SK-N-SH (cell line): ENCODE data around the gene KCNN3. TPM values are rescaled to one million over a fixed set of nuclear protein-coding genes. Genes with fewer than 3 reads are reported as not detected.
A peak's percentile ranks its signal among the peaks of the same experiment; 100 is the strongest.

Experiments used
- CTCF ChIA-PET: fragments of 300-600, 350-600 bp; formaldehyde crosslinking; extraction: SDS; loops from one replicate; lab custom pipeline; 2021; lab: Yijun Ruan, JAX
- POLR2A ChIA-PET: fragments of 350-600 bp; sonication (Branson Sonifier 250); formaldehyde crosslinking; extraction: SDS; loops from one replicate; lab custom pipeline; 2020; ENCODE audit warnings: antibody characterized with exemption, inconsistent platforms; lab: Yijun Ruan, JAX
- DNase-seq: peaks from one replicate; pipeline ENCODE4 v3.0.0; 2012
- H2AFZ ChIP-seq: fragments of 200-600 bp; sonication (generic); 2 replicates; pipeline ENCODE4 v1.8.1; 2016; ENCODE audit warnings: antibody characterized with exemption, mild to moderate bottlenecking, low read depth
- H3F3A ChIP-seq: fragments of 200-600 bp; sonication (generic); replicated peaks from 2 replicates; pipeline ENCODE3; 2016; ENCODE audit warnings: antibody characterized with exemption, mild to moderate bottlenecking; ENCODE audit not compliant: insufficient read depth
- H3K27ac ChIP-seq, 2 experiments: fragments of 200-500 bp in 1 of 2; fragments of 200-600 bp in 1 of 2; sonication (Bioruptor generic) in 1 of 2; sonication (generic), shearing (Covaris generic) in 1 of 2; 2 replicates each; pipeline versions ENCODE4 v1.5.1 to v1.6.1; 2014 to 2016; ENCODE audit warnings: low read depth in 2 of 2, inconsistent platforms in 1 of 2, low read length in 1 of 2, mild to moderate bottlenecking in 1 of 2, mixed read lengths in 1 of 2
- H3K27me3 ChIP-seq: fragments of 200-600 bp; sonication (generic), shearing (Covaris generic); 2 replicates; pipeline ENCODE4 v1.6.1; 2016; ENCODE audit warnings: mixed run types; ENCODE audit not compliant: insufficient read depth
- H3K36me3 ChIP-seq, 2 experiments: fragments of 200-500 bp in 1 of 2; fragments of 200-600 bp in 1 of 2; sonication (Bioruptor generic) in 1 of 2; sonication (generic) in 1 of 2; replicated peaks in 1 of 2; 2 replicates each; pipeline versions ENCODE3 to v1.5.1; 2014 to 2016; ENCODE audit warnings: low read length in 1 of 2, mild to moderate bottlenecking in 1 of 2; ENCODE audit not compliant: insufficient read depth in 2 of 2, control insufficient read depth in 1 of 2
- H3K4me1 ChIP-seq, 2 experiments: fragments of 200-500 bp in 1 of 2; fragments of 200-600 bp in 1 of 2; sonication (Bioruptor generic) in 1 of 2; sonication (generic), shearing (Covaris generic) in 1 of 2; 2 replicates each; pipeline versions ENCODE4 v1.5.1 to v1.6.1; 2014 to 2016; ENCODE audit warnings: low read depth in 1 of 2, low read length in 1 of 2, mixed run types in 1 of 2; ENCODE audit not compliant: insufficient read depth in 2 of 2, control insufficient read depth in 1 of 2
- H3K4me2 ChIP-seq: fragments of 200-600 bp; sonication (generic), shearing (Covaris generic); 2 replicates; pipeline ENCODE4 v1.6.1; 2017; ENCODE audit warnings: mixed run types
- H3K4me3 ChIP-seq, 2 experiments: fragments of 200-500 bp in 1 of 2; fragments of 200-600 bp in 1 of 2; sonication (Bioruptor generic) in 1 of 2; sonication (generic), shearing (Covaris generic) in 1 of 2; 2 replicates each; pipeline versions ENCODE4 v1.5.1 to v1.8.1; 2014 to 2016; ENCODE audit warnings: low read depth in 2 of 2, inconsistent platforms in 1 of 2, low read length in 1 of 2, mild to moderate bottlenecking in 1 of 2, mixed read lengths in 1 of 2, moderate library complexity in 1 of 2
- H3K79me2 ChIP-seq: fragments of 200-600 bp; sonication (generic); 2 replicates; pipeline ENCODE4 v1.8.1; 2017; ENCODE audit warnings: mild to moderate bottlenecking; ENCODE audit not compliant: insufficient read depth
- H3K9ac ChIP-seq: fragments of 200-600 bp; sonication (generic); 2 replicates; pipeline ENCODE4 v1.6.1; 2017; ENCODE audit warnings: mixed run types
- H3K9me2 ChIP-seq: fragments of 200-600 bp; sonication (generic); 2 replicates; pipeline ENCODE4 v1.6.1; 2017; ENCODE audit warnings: mixed run types
- H3K9me3 ChIP-seq: fragments of 200-600 bp; sonication (generic); 2 replicates; pipeline ENCODE4 v1.6.1; 2017; ENCODE audit warnings: mixed run types, mild to moderate bottlenecking, moderate library complexity
- H4K20me1 ChIP-seq: fragments of 200-600 bp; sonication (generic); 2 replicates; pipeline ENCODE4 v1.6.1; 2017; ENCODE audit warnings: mild to moderate bottlenecking, mixed run types; ENCODE audit not compliant: insufficient read depth
- CHD2 ChIP-seq: fragments of 150-350 bp; IDR thresholded peaks from 2 replicates; pipeline ENCODE4 v1.6.1; 2018; ENCODE audit warnings: low read length; ENCODE audit not compliant: partially characterized antibody
- CTCF ChIP-seq: fragments of 200-600 bp; sonication (generic); IDR thresholded peaks from 2 replicates; pipeline ENCODE4 v1.6.1; 2017; ENCODE audit warnings: antibody characterized with exemption, mild to moderate bottlenecking, moderate library complexity
- EP300 ChIP-seq, 2 experiments: IDR thresholded peaks; 2 replicates each; pipeline versions ENCODE4 v1.4.0 to v1.6.1; 2012; ENCODE audit warnings: borderline replicate concordance in 1 of 2, low read depth in 1 of 2, low read length in 1 of 2
- FOSL2 ChIP-seq: IDR thresholded peaks from 2 replicates; pipeline ENCODE4 v1.4.0; 2012; ENCODE audit warnings: low read depth, mild to moderate bottlenecking, moderate library complexity, borderline replicate concordance
- JUND ChIP-seq: IDR thresholded peaks from 2 replicates; pipeline ENCODE4 v1.4.0; 2012
- NFIC ChIP-seq: IDR thresholded peaks from 2 replicates; pipeline ENCODE4 v1.4.0; 2012; ENCODE audit warnings: borderline replicate concordance
- NRF1 ChIP-seq: IDR thresholded peaks from 2 replicates; pipeline ENCODE4 v1.6.1; 2012; ENCODE audit warnings: low read depth, mild to moderate bottlenecking, low read length
- RCOR1 ChIP-seq: fragments of 150-350 bp; IDR thresholded peaks from 2 replicates; pipeline ENCODE4 v1.6.1; 2017; ENCODE audit warnings: antibody characterized with exemption, low read length
- RXRA ChIP-seq: IDR thresholded peaks from 2 replicates; pipeline ENCODE4 v1.4.0; 2012; ENCODE audit warnings: low read depth, mild to moderate bottlenecking, borderline replicate concordance
- SIN3A ChIP-seq: IDR thresholded peaks from 2 replicates; pipeline ENCODE4 v1.6.1; 2012; ENCODE audit warnings: low read depth, mild to moderate bottlenecking, low read length, moderate library complexity, borderline replicate concordance
- TAF1 ChIP-seq: IDR thresholded peaks from 2 replicates; pipeline ENCODE4 v1.6.1; 2012; ENCODE audit warnings: low read depth, mild to moderate bottlenecking, low read length, moderate library complexity, borderline replicate concordance
- TCF12 ChIP-seq: IDR thresholded peaks from 2 replicates; pipeline ENCODE4 v1.4.0; 2012
- USF2 ChIP-seq: fragments of 150-350 bp; IDR thresholded peaks from 2 replicates; pipeline ENCODE4 v1.6.1; 2017; ENCODE audit warnings: antibody characterized with exemption, low read length, low read depth, borderline replicate concordance
- WGBS: methylation state at CpG from one replicate; pipeline ENCODE4 v1.1.6; 2017; ENCODE audit warnings: low lambda C conversion rate; 5-methylcytosine and 5-hydroxymethylcytosine counted together
- polyA plus RNA-seq, 3 experiments: library from polyadenylated mRNA; depleted of rRNA; stranded (reverse); fragments of >200 nt; gene quantifications; 2 replicates each; pipeline ENCODE4 v1.2.3, GENCODE V29; 2012

KCNN3 gene
- polyA plus RNA-seq, 1 of the 3 experiments (the other 2 are of a cell fraction), result 0.16 TPM

GRCh38 chr1:154851392-154852177 lies 18.5 kb downstream of the KCNN3 start:
- 74% methylated on average over 9 of the region's 9 CpGs for WGBS
- Histone ChIP-seq H3K79me2 (no peaks in the 10 kb centered on the region), H3K36me3 (no peaks in the 10 kb centered on the region), H3K9ac (no peak overlapping the region), H3F3A (no peaks in the 10 kb centered on the region), H2AFZ (no peak overlapping the region), H3K27ac (no peak overlapping the region), H3K4me2 (no peak overlapping the region), H3K27me3 (no peaks in the 10 kb centered on the region), H4K20me1 (no peaks in the 10 kb centered on the region), H3K9me2 (no peaks in the 10 kb centered on the region), H3K4me1 (peaks cover 7 to 41% of the 10 kb centered on the region in 2 experiments; a peak in 2 of 4 replicates)
- DNase-seq, result no peak
- CTCF ChIA-PET, result interaction anchor here (2.4 kb wide), 1 partner anchor 23 kb away, joined by 9 read pairs; no protein-coding TSS in a partner anchor
- POLR2A ChIA-PET, result interaction anchor here (0.6 kb wide), 1 partner anchor 71 kb away, joined by 3 read pairs; no protein-coding TSS in a partner anchor
- TF ChIP-seq TCF12 (no peak), SIN3A (no peak), RCOR1 (no peak), NFIC (no peak), JUND (no peak), TAF1 (no peak)
- TF ChIP-seq, all 33 proteins: peak for 0
- Histone ChIP-seq H3K4me3 (no peak overlapping the region), H3K9me3 (no peaks in the 10 kb centered on the region)

- H3K9me3 ChIP-seq, result no peaks in the 10 kb centered on the region
- H3K9ac ChIP-seq, result no peak overlapping the region
- H3K4me1 ChIP-seq, result peaks cover 7 to 45% of the 10 kb centered on the region in 2 experiments; a peak in 2 of 4 replicates
- TF ChIP-seq RXRA, result no peak
- peak; percentile 44 for TF ChIP-seq FOSL2
- TF ChIP-seq CTCF, result no peak
- no peak for TF ChIP-seq USF2
- TF ChIP-seq NRF1, result no peak
- no peak for TF ChIP-seq NFIC
- no peak for TF ChIP-seq EP300 (IDR thresholded peaks at IDR 0.05; ENCODE audit: borderline replicate concordance in 1 of 2, low read depth in 1 of 2, low read length in 1 of 2)
- TF ChIP-seq CHD2, result no peak
- H3K9me2 ChIP-seq, result no peaks in the 10 kb centered on the region
- H3K27me3 ChIP-seq, result no peaks in the 10 kb centered on the region
- H2AFZ ChIP-seq, result no peak overlapping the region
- no peak overlapping the region for H3K4me2 ChIP-seq
- DNase-seq, result no peak
- H3K36me3 ChIP-seq, result no peaks in the 10 kb centered on the region
- no peaks in the 10 kb centered on the region for H3K79me2 ChIP-seq
- 92% methylated on average over 6 of the region's 6 CpGs for WGBS
- H3F3A ChIP-seq, result no peaks in the 10 kb centered on the region
- no peaks in the 10 kb centered on the region for H4K20me1 ChIP-seq
- ChIA-PET CTCF (interaction anchor here (0.9 to 3.7 kb wide), 13 partner anchors 8 to 285 kb away, joined by 3 to 15 read pairs (median 3); partner anchors contain the start of gene PMVK), POLR2A (interaction anchor here (1.6 kb wide), 1 partner anchor 43 kb away, joined by 3 read pairs; no protein-coding TSS in a partner anchor)
- H3K4me3 ChIP-seq, result no peak overlapping the region
- no peak overlapping the region for H3K27ac ChIP-seq
These were observed 20.4 kb downstream of the KCNN3 start for GRCh38 chr1:154849645-154850131.
